Neural progenitor cell (in vitro differentiated cells): ENCODE measurements around the gene TACC3.

Experiments used
- EZH2 ChIP-seq: fragments of 200-600 bp; sonication (generic); IDR thresholded peaks from 2 replicates; pipeline ENCODE4 v1.6.1; 2017; ENCODE audit warnings: antibody characterized with exemption, mild to moderate bottlenecking, moderate library complexity
- TF ChIP-seq, protein P1 (sequence below): fragments of 200-600 bp; sonication (generic); IDR thresholded peaks from 2 replicates; pipeline ENCODE4 v1.5.1; 2017; ENCODE audit warnings: antibody characterized with exemption, mild to moderate bottlenecking

DNA sequence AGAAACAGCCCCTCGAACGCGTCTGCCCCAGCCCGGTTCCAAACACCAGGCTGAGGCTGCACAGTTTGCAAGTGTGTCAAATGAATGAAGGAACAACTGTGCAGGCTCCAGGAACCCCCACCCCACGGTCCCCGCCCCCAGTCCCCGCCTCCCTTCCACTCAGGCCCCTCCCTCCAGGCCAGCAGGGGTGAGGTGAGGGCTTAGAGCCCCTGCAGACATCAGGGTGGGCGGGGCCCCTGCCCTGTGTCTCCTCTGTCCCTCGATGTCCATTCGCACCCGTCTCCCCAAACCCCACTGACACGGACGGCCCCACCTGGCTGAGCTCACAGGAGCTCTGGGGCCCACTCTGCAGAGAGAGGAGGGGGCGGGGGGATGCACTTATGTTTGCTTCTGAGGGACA is 28.5 kb downstream of the TACC3 start:
- TF ChIP-seq, protein P1, sequence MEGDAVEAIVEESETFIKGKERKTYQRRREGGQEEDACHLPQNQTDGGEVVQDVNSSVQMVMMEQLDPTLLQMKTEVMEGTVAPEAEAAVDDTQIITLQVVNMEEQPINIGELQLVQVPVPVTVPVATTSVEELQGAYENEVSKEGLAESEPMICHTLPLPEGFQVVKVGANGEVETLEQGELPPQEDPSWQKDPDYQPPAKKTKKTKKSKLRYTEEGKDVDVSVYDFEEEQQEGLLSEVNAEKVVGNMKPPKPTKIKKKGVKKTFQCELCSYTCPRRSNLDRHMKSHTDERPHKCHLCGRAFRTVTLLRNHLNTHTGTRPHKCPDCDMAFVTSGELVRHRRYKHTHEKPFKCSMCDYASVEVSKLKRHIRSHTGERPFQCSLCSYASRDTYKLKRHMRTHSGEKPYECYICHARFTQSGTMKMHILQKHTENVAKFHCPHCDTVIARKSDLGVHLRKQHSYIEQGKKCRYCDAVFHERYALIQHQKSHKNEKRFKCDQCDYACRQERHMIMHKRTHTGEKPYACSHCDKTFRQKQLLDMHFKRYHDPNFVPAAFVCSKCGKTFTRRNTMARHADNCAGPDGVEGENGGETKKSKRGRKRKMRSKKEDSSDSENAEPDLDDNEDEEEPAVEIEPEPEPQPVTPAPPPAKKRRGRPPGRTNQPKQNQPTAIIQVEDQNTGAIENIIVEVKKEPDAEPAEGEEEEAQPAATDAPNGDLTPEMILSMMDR, result no peak
- no peak for TF ChIP-seq EZH2
